G401 (cell line): Measurements from ENCODE around the gene HIGD2A. TPM values are rescaled to one million over a fixed set of nuclear protein-coding genes. Genes with fewer than 3 reads are reported as not detected.

Experiments used
- DNase-seq: peaks from one replicate; pipeline ENCODE4 v3.0.0-alpha.2; 2015; ENCODE audit warnings: low spot score
- in situ Hi-C: cut with HindIII; loops from 2 replicates; pipeline ENCODE4 v1.10.0; 2016; ENCODE audit warnings: low sequenced_read_pairs, mixed read lengths
- total RNA-seq: library from RNA; depleted of rRNA; stranded (reverse); fragments of >200 nt; shearing (Covaris generic); gene quantifications from 2 replicates; pipeline ENCODE4 v1.2.3, GENCODE V29; 2014; rRNA removed

Gene HIGD2A
- total RNA-seq, 1 experiment from 2014 or later = 119 TPM

DNA sequence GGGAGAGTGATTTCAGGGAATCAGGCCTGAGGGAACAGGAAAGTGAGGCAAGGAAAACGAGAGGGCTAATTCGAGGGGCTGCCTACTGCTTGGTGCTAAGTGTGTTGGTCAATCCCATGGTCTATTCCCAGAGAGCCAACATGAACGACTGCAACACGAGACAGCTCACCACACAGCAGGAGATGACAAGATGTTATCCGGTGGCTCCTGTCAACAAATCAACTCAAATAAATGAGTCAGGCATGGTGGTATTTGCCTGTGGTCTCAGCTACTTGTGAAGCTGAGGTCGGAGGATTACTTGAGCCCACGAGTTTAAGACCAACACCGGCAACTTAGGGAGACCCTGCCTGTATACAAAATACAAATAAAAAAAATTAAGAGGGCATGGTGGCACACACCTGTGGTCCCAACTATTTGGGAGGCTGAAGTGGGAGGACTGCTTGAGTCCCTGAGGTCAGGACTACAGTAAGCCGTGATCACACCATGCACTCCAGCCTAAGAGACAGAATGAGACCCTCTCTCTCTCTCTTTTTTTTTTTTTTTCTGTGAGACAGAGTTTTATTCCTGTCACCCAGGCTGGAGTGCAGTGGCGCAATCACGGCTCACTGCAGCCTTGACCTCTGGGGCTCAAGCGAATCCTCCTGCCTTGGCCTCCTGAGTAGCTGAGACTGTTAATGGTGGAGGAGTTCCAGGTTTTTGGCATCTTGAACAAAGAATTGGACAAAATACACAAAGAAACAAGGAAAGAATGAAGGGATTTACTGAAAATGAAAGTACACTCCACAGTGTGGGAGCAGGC lies 50.6 kb downstream of the HIGD2A start:
- DNase-seq = no peak
- in situ Hi-C loops = no loop called here

Other genes with a start within 250 kb of the HIGD2A start
- gene SIMC1, start 150.3 kb upstream of the HIGD2A start, total RNA-seq = 8.4 and 11.8 TPM in 2 replicates
- 112 and 117 TPM in 2 replicates for gene KIAA1191, start 27.0 kb upstream of the HIGD2A start, total RNA-seq
- gene ARL10, start 23.3 kb upstream of the HIGD2A start, total RNA-seq = 0.03 TPM in 1 of 2 replicates, not detected in the other
- gene NOP16, start 153 bp upstream of the HIGD2A start, total RNA-seq = 44.4 and 47.9 TPM in 2 replicates
- 163 and 179 TPM in 2 replicates for gene CLTB, start 27.8 kb downstream of the HIGD2A start, total RNA-seq
- 24.9 and 29.4 TPM in 2 replicates for gene FAF2, start 59.6 kb downstream of the HIGD2A start, total RNA-seq
- gene RNF44, start 148.7 kb downstream of the HIGD2A start, total RNA-seq = 4.0 and 6.7 TPM in 2 replicates
- not detected in 2 replicates for gene CDHR2, start 160.6 kb downstream of the HIGD2A start, total RNA-seq
- gene GPRIN1, start 221.4 kb downstream of the HIGD2A start, total RNA-seq = 15.3 and 19.9 TPM in 2 replicates
- gene SNCB, start 241.8 kb downstream of the HIGD2A start, total RNA-seq = 0.49 and 1.7 TPM in 2 replicates
- gene EIF4E1B, start 241.9 kb downstream of the HIGD2A start, total RNA-seq = not detected in 2 replicates